Glomerular visceral epithelial cell (primary cell): Measurements from ENCODE around the gene THAP6.
"Not testable (repeated sequence)": the region's sequence is repeated elsewhere in the genome, so short reads cannot be mapped to it uniquely, and the experiment has no call there.

Experiments
- DNase-seq: peaks from one replicate; pipeline ENCODE4 v3.0.0-alpha.2; 2016; ENCODE audit errors: extremely low spot score

Gene THAP6, protein sequence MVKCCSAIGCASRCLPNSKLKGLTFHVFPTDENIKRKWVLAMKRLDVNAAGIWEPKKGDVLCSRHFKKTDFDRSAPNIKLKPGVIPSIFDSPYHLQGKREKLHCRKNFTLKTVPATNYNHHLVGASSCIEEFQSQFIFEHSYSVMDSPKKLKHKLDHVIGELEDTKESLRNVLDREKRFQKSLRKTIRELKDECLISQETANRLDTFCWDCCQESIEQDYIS

DNA sequence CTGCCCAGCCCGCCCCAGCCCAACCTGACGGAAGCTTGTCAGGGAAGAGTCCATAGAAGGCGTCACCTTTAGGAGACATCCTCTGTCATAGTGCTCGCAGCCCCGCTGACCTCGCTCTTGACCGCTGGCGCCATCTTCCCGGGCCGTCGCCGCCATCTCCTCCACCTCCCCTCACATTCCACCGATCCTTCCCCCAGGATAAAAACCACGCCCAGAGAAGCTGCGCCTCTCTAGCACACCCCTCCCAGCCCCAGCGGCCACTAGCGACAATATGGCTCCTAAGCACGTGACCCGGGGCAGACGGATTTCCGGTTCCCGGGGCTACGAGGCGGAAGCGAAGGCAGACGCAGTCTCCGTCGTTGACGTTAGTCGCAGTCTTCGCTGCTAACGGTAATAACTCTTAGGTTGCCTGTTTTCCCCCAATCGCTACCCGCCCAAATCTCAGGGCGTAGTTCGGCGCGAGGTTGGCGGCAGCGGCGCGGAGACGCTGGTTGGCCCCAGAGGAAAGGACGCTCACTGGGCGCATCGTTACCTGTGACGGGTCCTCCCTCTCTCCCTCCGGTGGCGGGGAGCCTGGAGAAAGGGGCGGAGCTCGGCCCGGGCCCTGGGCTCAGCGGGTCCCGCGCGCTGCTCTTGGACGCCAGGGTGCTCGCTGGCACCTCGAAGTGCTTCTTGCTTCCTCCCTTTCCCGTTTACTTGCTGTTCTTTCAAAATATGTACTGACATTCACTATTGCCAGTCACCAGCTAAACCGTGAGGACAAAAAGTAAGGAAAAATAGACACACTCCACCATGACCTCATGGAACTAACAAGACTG is at the start of gene THAP6, which contains the start of gene RCHY1:
Gene THAP6, plus strand, starts transcription at position 343 of the 818 bp plus-strand sequence. CDS start 980 bp downstream, outside the sequence.
Gene RCHY1, minus strand, starts transcription at position 273 of the 818 bp plus-strand sequence. Its CDS starts 117 bp downstream, at position 156.
- peak; percentile 98 for DNase-seq

DNA sequence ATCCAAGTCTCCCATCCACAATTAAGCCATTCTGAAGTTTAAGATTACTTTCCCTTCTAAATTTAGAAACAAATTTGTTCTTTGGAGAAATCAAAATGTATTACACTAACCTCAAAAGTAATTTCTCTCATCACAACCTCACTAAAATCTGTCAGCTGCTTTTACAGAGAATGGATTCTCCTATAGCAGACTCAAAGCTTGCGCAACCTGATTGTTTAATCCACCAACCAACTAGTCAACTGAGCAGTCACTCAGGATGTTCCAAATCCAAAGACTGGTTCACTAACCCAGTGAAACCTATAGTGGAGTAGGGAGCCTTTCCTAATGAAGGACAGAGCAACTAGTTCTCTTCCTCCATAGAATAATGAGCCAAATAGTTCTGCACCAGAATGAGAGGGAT is 44.4 kb upstream of the THAP6 start:
- DNase-seq = no peak

DNA sequence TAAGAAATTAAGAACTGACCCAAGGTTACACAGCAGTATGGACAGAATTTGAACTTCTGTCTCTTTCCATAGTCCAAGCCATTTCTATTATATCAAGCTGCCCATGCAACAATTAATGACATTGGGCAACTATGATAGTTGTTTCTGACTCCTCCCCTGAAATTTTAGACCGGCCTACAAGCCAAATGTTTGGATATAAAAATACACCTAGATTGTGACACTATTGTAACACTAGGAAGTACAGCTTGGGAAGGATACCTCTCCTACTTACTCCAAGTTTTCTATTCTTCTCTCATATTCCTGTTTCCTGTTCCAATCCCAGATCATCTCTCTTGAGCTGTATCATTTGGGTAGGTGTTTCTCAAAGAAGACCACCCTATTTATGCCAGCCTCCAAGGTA is 43.5 kb upstream of the THAP6 start:
- no peak for DNase-seq

DNA sequence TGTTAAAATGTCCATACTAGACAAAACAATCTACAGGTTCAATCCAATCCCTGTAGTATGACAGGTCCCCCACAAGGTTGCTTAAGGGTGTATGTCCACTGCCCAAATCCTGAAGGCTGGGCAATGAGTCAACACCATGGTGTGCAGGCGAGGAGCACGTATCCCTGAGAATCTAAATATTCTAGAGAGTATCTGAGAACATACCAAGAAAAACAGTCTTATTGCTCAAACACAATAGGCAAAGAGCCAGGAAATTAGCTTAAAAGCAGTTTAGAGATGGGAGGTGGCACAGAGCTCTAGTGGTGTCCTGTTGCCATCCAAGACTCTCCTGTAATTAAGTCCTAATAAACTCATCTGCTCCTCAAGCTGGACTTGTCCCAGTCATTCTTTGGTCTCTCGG is 37.1 kb upstream of the THAP6 start:
- DNase-seq = no peak

DNA sequence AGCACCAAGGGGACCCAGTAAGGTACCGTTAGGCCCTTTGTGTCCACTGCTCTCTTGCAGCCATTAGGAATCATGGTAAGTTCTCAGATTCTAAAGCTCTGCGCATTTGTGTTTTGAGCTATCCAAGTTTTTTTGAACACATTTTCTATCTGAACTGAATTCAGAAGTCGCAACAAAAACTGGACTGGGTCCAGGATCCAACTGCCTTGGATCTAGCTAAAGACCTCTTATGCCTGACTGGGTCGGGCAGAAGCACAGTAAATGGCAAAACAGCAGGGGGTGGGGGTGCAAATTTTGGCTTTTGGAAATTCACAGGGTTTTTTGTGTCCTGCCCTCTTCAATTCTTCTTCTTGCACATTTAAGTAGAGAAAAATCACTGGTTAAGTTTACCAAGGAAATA is 30.1 kb upstream of the THAP6 start:
- DNase-seq = no peak

DNA sequence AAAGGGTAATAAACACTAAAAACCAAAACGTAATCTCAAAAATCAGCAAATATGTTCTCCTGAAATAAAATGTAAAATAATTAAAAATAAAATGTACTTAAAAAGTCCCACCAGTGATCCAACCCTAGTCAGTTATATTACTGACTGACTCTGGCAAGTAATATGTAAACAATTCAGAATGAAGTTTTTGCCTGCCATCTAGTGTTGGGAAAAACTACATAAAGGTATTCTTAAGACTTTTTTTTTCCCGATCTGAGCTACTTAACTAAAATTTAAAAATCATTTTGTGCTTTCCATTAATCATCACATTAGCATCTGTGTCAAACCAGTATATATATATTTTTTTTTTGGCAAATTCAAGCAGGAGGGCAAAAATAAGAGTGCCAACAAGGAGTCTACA is 24.1 kb upstream of the THAP6 start:
- DNase-seq = no peak

DNA sequence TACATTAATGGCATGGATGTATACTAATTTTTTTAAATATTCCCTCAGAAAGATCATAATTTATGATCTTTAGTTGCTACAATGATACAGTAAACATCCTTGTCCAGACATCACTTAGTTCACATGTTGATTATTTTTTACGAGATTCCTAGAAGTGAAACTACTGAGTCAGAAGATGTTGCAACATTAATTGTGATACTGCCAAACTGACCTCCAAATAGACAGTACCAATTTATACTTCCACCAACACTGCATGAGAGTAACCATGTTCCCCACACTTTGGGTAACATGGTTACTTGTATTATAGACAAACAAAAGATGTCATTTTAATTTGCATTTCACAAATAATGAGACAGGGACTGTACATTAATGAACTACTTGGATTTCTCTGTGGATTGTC is 19.7 kb upstream of the THAP6 start:
- no peak for DNase-seq

DNA sequence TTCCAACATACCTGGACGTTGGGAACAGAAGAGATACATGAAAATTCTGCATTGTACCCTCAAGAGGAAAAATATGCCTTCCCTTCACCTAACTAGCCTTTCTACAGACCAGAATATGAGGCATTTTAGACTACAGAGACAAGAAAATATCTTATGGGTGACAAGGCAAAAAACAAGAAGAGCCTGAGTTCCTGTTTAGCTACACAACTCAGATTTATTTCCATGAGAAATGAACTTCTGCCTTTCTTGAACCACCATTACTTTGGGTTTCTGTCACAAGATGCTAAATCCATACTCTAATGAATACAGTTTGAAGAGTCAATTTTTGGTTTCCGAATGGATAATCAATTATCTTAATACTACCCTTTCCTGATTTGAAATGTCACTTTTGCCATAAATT is 18.8 kb upstream of the THAP6 start:
- no peak for DNase-seq

DNA sequence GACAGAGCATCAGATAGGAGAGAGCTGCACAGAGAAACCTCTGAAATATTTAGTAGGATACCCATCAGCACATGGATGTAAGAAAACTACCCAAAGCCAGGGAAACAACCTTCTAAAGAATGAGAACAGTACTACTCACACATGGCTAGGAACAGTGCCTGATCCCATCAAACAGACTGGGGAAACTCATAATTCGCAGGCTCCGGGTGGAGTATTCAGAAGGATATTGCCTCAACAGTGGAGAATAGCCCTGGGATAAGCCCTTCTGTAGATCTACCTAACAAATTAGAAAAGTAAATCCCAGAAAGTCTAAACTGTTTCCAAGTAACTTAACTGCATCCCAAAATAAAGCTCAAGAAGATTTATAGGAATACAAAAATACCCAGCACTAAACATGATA is 17.9 kb upstream of the THAP6 start:
- no peak for DNase-seq

DNA sequence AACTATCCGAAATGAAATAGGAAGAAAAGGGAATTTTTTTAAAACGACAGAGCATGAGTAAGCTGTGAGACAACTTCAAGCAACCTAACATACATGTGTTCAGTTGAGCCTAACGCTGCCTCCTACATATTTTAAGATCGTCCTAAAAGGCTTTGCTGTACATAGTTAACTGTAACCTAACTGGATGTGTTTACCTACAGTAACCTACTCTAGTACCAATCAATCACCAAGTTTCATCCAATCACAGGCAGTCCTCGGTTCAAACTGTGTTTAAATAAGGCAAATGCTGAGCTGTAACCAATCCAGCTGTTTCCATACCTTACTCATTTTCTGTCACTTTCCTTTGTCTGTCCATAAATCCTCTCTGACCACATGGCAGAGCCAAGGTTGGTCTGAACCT is 17.1 kb upstream of the THAP6 start:
- peak; percentile 5 for DNase-seq

DNA sequence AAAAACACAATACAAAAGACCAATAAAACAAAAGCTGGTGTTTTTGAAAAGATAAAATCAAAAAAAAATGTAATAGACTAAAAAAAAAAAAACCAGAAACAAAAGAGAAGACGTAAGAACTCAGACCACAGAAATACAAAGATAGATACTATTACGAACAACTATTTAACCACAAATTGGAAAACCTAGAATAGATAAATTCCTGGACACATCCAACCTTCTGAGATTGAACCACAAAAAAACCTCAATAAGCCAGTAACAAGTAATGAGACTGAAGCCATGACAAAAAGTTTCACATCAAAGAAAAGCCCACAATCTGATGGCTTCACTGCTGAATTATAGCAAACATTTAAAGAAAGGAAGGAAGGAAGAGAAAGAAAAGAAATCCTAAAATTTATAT is 16.2 kb upstream of the THAP6 start:
- DNase-seq = no peak

DNA sequence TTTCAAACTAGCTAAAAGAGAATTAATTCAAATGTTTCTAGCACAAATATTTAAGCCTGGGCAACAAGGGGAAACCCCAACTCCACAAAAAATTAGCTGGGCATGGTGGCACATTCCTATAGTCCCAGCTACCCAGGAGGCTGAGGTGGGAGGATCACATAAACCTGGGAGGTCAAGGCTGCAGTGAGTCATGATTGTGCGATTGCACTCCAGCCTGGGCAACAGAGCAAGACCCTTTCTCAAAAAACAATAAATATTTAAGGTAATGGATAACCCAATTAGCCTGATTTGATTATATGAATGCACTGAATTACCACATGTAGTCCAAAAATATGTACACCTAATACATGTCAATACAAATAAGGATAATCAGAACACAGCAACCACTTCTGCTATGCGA is 14.4 kb upstream of the THAP6 start:
- DNase-seq = no peak

DNA sequence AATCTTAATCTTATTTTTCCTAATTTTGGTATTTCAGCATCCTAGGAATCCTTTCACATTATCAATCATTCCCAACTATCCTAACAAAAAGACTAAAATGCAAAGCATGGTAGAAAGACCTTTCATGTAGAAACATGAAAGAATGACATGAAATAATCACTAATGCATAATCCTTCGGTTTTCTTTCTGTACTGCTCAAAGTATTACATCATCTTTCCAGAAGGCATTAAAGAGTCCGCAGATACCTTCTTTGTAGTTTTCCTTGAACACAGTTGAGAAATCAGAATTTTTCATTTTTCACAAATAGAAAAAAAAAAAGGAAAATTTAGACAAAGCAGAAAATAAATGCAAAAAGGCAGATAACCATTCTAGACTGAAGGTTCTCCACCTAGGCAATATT is 11.6 kb upstream of the THAP6 start:
- no peak for DNase-seq

DNA sequence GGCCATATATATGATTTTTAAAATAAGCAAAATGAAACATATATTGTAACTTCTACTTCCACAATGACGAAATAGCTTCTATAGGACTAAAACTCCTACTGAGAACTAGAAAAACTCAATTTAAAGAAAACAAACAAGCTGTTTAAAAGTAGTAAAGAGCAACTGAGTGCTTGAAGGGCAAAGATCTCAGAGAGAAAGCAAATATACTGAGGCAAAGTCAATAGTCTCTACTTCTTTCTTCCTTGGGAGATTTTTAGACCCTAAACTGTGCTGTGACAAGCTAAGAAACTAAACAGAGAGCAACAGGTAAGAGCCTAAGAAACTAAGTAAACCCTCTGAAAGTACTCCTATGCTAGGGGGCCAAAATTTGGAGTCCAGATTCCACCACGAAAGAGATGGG is 8.6 kb upstream of the THAP6 start:
- no peak for DNase-seq

DNA sequence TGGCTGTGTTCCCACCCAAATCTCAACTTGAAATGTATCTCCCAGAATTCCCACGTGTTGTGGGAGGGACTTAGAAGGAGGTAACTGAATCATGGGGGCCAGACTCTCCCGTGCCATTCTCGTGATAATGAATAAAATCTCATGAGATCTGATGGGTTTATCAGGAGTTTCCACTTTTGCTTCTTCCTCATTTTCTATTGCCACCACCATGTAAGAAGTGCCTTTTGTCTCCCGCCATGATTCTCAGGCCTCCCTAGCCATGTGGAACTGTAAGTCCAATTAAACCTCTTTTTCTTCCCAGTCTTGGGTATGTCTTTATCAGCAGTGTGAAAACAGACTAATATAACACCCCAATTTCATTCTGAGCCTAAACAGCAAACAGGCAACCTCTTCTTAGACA is 4.7 kb upstream of the THAP6 start:
- DNase-seq = not testable (repeated sequence)

DNA sequence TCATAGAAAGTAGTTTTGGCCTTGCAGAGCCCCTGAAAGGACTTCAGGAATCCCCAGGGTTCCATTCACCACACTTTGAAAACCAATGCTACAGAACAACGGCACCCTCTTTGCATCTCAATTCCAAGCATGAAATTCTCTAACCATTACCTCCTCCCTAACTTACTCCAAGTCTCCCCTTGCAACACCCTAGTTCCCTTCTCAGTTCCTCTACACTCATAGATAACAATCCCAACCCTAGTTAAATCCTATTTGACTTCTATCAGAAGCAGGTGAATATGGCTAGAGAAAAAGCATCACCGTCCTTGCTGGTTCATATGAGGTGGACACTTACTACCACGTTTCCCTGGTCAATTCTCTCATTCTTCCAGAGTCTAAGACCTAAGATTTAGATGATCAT is 2.4 kb upstream of the THAP6 start:
- DNase-seq = no peak

DNA sequence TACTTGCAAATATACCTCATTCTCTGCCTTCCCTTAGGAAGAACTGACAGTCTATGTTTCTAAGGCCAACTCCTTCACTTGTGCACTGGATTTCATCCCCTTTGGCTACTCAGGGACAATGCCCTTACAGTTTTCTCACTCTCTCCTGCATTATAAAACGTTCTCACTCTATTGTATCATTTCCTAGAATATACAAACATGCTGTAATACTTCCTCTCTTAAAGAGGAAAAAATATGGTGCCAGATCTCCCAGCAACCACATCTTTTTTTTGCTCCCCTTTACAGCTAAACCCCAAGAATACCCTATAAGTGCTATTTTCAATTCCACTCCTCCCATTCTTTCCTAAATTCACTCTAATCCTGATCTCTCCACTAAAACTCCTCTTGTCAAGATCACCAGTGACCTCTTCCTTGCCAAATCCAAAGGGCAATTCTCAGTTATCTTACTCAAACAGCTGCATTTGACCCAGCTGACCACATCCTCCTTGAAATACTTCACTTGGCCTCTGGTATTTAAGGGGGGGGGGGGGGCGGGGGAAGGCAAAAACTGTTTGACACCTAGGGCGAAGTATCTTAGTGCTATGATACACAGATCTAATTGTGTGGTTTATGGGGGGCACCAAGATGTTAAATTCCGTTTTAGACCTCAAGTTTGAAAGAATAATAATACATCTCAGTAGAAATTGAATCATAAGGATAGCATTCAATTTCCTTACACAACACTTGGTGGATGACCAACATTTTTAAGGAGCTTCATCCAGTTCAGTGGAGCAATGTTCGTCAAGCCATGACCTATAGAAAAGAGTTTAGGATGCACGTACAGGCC is 1.7 kb upstream of the THAP6 start:
- DNase-seq = peak; percentile 91

DNA sequence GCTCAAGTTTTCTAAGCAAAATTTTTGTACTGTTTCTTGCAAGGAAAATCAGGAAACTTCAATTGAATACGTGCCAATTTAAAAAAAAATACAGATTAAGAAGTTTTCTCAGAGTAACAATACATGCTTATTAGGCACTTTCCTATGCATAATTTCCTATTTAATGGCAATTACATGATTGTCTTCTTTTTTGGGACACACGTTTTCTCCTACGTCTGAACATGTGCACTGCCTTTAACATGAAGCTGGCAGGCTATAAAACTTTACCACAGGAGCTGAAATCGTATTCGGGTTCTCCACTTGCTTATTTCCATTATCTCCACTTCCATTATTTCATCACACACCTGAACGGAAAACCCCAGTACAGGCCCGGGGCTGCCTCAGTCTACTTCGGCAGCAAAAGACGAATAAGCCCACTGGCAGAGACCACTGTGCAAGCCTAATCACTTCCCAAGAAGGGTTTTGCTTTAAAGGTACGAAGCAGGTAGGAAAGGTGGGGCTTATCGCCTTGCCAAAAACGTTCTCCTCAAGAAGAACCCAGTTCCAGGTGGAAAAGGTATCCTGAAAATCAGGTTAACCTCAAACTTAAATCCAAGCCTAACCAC is 645 bp upstream of the THAP6 start:
- DNase-seq = peak; percentile 4

DNA sequence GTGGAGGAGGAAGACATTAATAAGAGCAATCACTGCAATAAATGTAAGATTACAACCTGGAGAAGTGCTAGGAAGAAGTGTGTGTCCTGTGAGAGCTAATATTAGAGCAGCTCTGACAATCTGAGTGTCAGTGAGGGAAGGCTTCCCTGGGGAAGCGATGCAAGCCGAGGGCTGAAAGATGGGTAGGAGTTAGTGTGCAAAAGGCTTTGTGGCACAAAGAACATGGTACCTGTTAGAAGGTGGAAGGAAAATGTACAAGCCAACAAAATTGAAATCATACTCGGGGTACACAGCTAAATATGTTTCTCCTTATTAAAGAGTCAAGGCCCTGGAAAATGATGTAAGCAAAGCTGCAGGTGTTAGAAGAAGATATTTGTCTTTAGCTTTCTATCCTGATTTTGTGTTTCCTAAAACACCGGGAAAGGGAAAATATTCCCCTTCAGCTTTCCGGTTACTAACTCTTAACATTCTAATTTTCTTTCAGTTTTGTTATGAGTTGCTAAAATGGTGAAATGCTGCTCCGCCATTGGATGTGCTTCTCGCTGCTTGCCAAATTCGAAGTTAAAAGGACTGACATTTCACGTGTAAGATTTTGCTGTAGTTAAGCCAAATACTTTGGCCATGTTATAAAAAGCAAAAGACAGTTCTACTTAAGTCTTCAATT is 808 bp downstream of the THAP6 start:
- DNase-seq = no peak

DNA sequence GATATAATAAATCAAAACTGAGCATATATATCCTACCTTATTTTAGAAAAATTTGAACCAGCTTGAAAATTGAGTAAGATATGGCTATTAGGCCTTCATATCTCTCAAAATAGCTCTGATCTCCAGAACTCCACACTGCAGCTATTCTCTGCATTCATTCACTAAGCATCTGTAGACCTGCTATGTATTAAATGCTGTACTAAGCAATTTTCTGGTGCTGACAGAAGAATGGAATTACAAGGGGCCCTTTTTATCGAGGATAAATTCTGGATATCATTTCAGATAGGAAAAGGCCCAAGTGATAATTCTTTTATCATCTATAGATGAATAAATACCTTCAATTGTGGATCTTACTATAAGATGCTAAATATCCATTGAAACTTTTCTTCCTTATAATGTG is 1.9 kb downstream of the THAP6 start:
- DNase-seq = no peak

DNA sequence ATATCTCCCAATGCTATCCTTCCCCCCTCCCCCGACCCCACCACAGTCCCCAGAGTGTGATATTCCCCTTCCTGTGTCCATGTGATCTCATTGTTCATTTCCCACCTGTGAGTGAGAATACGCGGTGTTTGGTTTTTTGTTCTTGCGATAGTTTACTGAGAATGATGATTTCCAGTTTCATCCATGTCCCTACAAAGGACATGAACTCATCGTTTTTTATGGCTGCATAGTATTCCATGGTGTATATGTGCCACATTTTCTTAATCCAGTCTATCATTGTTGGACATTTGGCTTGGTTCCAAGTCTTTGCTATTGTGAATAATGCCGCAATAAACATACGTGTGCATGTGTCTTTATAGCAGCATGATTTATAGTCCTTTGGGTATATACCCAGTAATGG is 5.2 kb downstream of the THAP6 start:
- not testable (repeated sequence) for DNase-seq

DNA sequence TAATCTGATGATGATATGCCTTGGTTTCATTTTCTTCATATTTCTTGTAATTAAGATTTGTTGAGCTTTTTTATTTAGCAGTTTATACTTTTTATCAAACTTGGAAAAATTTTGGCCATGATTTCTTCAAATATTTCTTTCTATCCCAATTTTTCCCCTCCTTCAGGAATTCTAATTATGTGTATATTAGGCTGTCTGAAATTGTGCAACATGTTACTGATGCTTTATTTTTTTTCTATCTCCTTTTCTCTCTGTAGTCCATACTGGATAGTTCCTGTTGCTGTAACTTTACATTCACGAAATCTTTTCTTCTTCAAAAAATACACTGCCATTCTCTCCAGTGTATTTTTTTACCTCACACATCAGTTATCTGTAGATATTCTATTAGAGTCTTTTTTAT is 10.8 kb downstream of the THAP6 start:
- DNase-seq = no peak
